Natural killer cell treated with Interleukin-12 subunit alpha and Interleukin-12 subunit beta and Interleukin-15 and Interleukin-18, amount 100 ng/mL, for 72 hours (primary cell): Measurements from ENCODE around the gene COX7A2L. TPM values are rescaled to one million over a fixed set of nuclear protein-coding genes. Genes with fewer than 3 reads are reported as not detected.
"Not testable (repeated sequence)": the region's sequence is repeated elsewhere in the genome, so short reads cannot be mapped to it uniquely, and the experiment has no call there.

Experiments
- ATAC-seq, 2 donors: fragments of 150-1000 bp; cut with Tn5 transposase in 1 of 2; sonication (Bioruptor Pico), chemical (Tn5 transposase) in 1 of 2; 2 replicates each; pipeline ENCODE4 v1.10.0; 2021
- DNase-seq: peaks from one replicate; pipeline ENCODE4 v3.0.0; 2022; ENCODE audit warnings: low spot score
- H3K27ac Mint-ChIP-seq, 2 donors: 1 replicate in 1 of 2; 2 replicates in 1 of 2; pipeline ENCODE4 v1.8.0; 2022; ENCODE audit warnings: mixed read lengths in 2 of 2, mild to moderate bottlenecking in 1 of 2, moderate library complexity in 1 of 2
- H3K27me3 Mint-ChIP-seq, 2 donors: 1 replicate in 1 of 2; 2 replicates in 1 of 2; pipeline ENCODE4 v1.8.0; 2022; ENCODE audit warnings: mixed read lengths in 2 of 2
- H3K36me3 Mint-ChIP-seq: one replicate; pipeline ENCODE4 v1.8.0; 2022; ENCODE audit warnings: mixed read lengths
- H3K4me1 Mint-ChIP-seq, 2 donors: 1 replicate in 1 of 2; 2 replicates in 1 of 2; pipeline ENCODE4 v1.8.0; 2022; ENCODE audit warnings: low read depth in 2 of 2, mixed read lengths in 2 of 2, mild to moderate bottlenecking in 1 of 2
- H3K4me3 Mint-ChIP-seq: one replicate; pipeline ENCODE4 v1.8.0; 2022; ENCODE audit warnings: mixed read lengths
- H3K9me3 Mint-ChIP-seq: 2 replicates; pipeline ENCODE4 v1.8.0; 2022; ENCODE audit warnings: mixed read lengths
- total RNA-seq, 2 donors: library from RNA; stranded (reverse); gene quantifications; one replicate each; pipeline ENCODE4 v1.2.3, GENCODE V29; 2022

The COX7A2L gene
- total RNA-seq, 2 donors from 2014 or later, result 70.8 to 102 TPM

DNA sequence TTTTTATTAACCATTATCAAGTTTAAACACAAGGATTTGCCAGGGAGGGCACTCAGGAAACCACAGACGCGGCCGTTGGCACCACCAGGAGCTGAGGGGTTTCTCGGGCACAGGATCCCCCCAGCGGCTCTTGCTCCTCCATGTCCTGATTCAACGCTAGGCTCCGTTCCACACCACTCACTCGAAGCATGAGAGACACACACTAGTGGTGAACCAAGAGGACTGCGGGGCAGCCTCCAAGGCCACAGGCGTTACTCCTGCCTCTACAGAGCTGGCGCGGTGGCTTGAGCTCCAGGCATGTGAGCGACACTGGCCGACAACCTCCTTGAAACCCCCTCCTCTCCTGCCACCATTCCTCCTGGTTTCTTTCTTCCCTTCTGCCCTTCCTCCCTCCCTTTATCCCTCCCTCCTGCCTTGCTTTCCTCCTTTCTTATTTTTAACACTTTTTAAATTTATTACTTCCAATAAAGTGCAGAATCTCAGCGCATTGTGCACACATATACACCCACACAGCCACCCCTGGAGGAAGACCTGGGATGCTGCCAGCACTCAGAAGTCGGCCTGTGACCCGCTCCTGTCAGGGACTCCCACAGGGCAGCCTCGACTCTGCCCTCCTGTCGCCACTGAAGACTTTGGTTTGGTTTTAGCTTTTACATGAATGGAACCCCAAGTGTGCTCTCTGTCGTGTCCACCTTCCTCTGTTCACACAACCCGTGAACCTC is 21.7 kb downstream of the COX7A2L start:
- Mint-ChIP-seq H3K27me3 (no peaks in the 10 kb centered on the region), H3K4me3 (no peak overlapping the region), H3K27ac (peak overlapping the region; percentile 1 to 42), H3K4me1 (peaks cover 31 to 34% of the 10 kb centered on the region in 2 donors), H3K9me3 (no peaks in the 10 kb centered on the region), H3K36me3 (peaks cover 23% of the 10 kb centered on the region)
- DNase-seq, result no peak
- no peak for ATAC-seq

DNA sequence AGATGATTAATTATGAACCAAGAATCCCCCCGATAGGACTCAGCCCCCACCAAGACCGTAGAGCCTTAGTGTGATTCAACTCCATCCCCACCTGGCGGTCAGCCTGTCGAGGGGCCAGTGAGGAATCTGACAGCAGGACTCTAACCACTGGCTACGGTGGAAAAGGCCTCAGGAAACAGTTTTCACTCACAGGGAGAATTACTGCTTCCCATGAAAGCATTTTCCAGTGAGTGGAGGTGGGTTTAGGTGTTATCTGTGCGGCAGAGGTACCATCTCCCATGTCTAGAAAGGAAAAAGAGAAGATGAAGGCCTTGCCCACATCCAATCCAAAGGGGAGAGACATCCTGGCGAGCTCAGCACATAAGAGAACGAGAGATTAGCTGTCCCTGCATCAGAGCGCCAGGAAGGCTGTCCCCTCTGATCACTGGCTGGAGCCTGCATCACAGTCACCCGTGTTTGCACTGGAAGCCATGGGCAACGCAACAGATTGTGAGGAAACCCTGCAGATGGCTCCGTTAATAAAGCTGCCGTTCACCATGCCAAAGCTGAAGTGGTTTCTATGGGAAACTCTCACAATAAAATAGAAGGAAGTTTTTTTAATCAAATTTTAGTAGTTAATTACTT is 22.3 kb downstream of the COX7A2L start:
- H3K27me3 Mint-ChIP-seq, result no peaks in the 10 kb centered on the region
- no peak overlapping the region for H3K4me3 Mint-ChIP-seq
- ATAC-seq (no peak), DNase-seq (no peak)
- H3K36me3 Mint-ChIP-seq, result peaks cover 24% of the 10 kb centered on the region
- no peak overlapping the region for H3K27ac Mint-ChIP-seq
- H3K9me3 Mint-ChIP-seq, result no peaks in the 10 kb centered on the region
- peaks cover 31 to 32% of the 10 kb centered on the region in 2 donors for H3K4me1 Mint-ChIP-seq

DNA sequence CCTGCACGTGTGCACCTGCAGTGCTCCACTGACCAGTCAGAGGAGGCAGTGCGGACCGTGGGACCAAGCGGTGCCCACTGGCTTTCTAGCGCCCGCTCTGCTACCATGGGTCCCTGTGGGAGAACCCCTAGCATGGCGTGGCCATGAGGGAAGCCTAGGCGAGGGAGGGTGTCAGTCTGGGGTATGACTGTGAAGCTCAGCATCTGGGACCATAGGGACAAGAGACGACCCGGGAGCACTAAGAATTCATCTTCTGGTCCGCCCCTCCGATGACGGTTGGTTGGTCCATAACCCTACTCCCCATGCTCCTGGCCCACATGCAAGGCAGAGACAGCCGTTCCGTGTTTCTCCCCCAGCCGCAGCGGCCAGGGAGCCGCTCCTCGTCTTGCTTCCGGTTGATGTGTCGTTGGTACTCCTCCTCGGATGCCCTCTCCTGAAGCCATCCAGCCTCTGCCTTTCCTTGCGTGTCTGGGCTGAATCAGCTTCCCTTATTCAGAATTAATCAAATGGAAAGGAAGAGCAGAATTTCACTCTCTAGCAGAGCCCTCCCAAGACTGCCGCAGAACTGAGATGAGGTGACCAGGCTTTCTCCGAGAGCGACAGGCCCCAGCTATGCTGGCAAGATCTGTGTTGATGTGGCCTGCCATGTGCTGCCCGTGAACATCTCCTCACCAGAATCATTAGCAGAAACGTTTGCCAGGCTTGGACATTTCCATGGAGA is 23.0 kb downstream of the COX7A2L start:
- Mint-ChIP-seq H3K27me3 (no peaks in the 10 kb centered on the region), H3K9me3 (no peaks in the 10 kb centered on the region), H3K27ac (no peak overlapping the region), H3K36me3 (peaks cover 26% of the 10 kb centered on the region), H3K4me1 (peaks cover 27% of the 10 kb centered on the region in 2 donors), H3K4me3 (no peak overlapping the region)
- no peak for ATAC-seq
- no peak for DNase-seq

DNA sequence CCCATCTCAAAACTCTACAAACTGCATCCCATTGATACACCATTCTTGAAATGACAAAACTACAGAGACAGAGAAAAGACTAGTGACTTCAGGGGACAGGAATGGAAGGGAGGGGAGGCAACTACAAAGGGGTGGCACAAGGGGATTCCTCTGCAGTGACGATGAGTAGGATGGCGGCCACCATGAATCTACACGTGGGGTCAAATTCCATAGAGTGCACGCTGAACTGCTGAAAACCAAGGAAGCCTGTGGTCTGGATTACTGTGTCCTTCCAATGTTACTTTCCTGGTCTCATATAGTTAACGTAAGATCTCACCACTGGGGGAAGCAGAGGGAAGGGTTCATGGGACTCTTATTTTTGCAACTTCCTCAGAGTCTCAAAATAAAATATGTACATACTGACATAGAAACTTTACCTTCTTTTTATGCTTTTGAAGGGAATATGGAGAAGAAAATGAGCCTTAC is 23.6 kb downstream of the COX7A2L start:
- ATAC-seq (no peak), DNase-seq (no peak)
- Mint-ChIP-seq H3K27me3 (no peaks in the 10 kb centered on the region), H3K9me3 (no peaks in the 10 kb centered on the region), H3K4me3 (no peak overlapping the region), H3K27ac (no peak overlapping the region), H3K36me3 (peaks cover 32% of the 10 kb centered on the region), H3K4me1 (peaks cover 22 to 25% of the 10 kb centered on the region in 2 donors)

DNA sequence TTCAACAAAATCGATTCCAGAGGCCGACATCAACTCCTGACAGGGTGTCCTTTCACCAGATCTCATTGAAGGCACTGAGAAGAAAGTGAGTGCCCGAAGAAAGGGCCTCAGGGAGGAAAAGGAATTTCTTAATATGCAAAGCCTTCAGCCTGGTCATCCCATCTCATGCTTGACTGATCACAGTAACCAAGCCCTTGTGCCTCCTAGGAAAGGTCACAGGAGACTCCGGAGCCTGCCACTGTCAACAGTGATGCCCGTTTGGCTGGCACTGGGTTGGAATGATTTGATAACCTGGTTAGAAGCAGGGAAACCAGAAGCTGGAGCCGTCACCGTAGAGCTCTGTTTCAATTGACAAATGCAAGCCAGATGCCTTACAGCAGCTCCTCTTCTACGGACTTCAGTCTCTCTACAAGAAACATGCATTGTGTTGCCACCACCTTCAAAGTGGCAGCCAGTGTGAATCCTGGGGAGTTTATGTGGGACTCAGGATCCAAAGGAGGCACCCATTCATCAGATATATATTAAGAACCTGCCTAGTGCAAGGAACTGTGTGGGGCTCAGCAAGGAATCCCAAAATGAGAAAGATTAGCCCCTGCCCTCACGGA is 24.6 kb downstream of the COX7A2L start:
- Mint-ChIP-seq H3K4me1 (peaks cover 15 to 21% of the 10 kb centered on the region in 2 donors), H3K9me3 (no peaks in the 10 kb centered on the region), H3K27me3 (no peaks in the 10 kb centered on the region), H3K27ac (no peak overlapping the region), H3K4me3 (no peak overlapping the region), H3K36me3 (peaks cover 39% of the 10 kb centered on the region)
- DNase-seq (no peak), ATAC-seq (no peak)

DNA sequence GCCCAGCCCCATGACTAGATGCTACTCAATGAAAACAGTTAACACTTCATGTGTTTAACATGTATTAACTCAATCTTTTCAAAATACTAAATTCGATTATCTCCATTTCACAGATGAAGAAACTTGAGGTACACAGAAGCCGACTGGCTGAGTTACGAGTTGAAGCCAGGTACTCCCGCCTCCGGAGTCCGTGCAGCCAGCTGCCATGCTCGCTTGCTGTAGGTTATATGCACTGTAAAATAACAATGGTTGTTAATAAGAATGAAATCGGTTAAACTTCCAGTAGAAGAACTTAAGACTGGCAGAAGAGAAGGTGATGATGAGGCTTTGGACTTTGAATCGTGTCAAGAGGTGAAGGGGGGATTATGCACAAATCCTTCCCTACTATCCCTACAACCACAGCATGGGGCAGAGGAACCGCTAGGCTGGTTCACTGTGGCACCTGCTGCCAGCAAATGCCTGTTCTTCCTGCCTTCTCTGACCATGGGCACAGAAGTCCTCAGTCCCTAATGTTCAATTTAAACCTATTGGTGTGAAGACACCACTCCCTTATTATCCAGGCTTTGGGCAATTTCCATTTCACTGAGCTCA is 25.4 kb downstream of the COX7A2L start:
- ATAC-seq (no peak), DNase-seq (no peak)
- H3K27me3 Mint-ChIP-seq, result no peaks in the 10 kb centered on the region
- no peak overlapping the region for H3K4me3 Mint-ChIP-seq
- H3K4me1 Mint-ChIP-seq, result peaks cover 11 to 20% of the 10 kb centered on the region in 2 donors
- H3K36me3 Mint-ChIP-seq, result peaks cover 41% of the 10 kb centered on the region
- H3K27ac Mint-ChIP-seq, result no peak overlapping the region
- no peaks in the 10 kb centered on the region for H3K9me3 Mint-ChIP-seq

DNA sequence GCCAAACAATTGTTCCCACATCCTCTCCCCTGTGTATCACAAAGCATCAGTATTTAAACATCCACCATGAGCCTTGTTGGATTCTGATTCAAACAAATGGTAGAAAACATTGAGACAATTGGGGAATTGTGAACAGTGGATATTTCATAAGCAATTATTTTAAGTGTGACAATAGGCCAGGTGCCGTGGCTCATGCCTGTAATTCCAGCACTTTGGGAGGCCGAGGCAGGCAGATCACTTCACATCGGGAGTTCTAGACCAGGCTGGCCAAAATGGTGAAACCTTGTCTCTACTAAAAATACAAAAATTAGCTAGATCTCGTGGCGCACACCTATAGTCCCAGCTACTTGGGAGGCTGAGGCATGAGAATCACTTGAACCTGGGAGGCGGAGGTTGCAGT is 26.2 kb downstream of the COX7A2L start:
- not testable (repeated sequence) for H3K9me3 Mint-ChIP-seq, H3K27ac Mint-ChIP-seq, ATAC-seq, H3K4me3 Mint-ChIP-seq, H3K27me3 Mint-ChIP-seq, DNase-seq
- Mint-ChIP-seq H3K36me3 (peaks cover 42% of the 10 kb centered on the region), H3K4me1 (peaks cover 3 to 13% of the 10 kb centered on the region in 2 donors)

DNA sequence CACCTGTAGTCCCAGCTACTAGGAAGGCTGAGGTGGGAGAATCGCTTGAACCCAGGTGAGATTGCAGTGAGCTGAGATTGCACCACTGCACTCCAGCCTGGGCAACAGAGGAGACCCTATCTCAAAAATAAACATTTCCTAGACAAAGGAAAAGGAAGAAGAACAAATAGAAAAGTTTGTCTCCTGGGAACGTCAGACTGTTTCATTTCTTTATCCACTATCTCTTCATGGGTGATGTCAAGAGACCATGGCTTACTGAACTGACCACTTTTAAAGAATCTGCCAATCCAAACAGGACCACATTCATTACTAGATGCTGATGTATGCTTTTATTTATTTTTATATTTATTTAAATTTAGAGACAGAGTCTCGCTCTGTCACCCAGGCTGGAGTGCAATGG is 26.8 kb downstream of the COX7A2L start:
- ATAC-seq (no peak), DNase-seq (no peak)
- Mint-ChIP-seq H3K36me3 (peaks cover 47% of the 10 kb centered on the region), H3K27me3 (no peaks in the 10 kb centered on the region), H3K27ac (no peak overlapping the region), H3K4me3 (no peak overlapping the region), H3K9me3 (no peaks in the 10 kb centered on the region), H3K4me1 (peaks cover 0 to 10% of the 10 kb centered on the region in 2 donors)

DNA sequence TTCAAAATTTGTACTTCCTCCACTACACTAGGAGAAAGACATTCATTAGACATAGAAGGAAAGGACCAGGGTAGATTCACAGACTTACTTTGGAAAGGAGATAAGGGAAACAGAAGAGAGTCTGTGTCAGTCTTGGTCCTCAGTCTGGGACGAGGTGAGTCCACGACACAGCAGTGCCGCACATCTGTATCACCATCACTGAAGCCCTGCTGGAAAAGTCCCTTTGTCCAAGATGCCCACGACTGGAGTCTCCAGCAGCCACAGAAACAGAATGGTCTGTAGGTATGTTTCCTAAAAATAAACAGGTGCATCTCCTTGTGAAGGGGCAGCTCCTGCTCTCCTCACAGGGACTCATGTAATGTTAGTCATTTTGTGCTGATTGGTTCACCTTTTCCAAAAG is 27.4 kb downstream of the COX7A2L start:
- DNase-seq (no peak), ATAC-seq (no peak)
- Mint-ChIP-seq H3K9me3 (no peaks in the 10 kb centered on the region), H3K27me3 (no peaks in the 10 kb centered on the region), H3K4me3 (no peak overlapping the region), H3K4me1 (peaks cover 0 to 10% of the 10 kb centered on the region in 2 donors), H3K36me3 (peaks cover 47% of the 10 kb centered on the region), H3K27ac (no peak overlapping the region)

DNA sequence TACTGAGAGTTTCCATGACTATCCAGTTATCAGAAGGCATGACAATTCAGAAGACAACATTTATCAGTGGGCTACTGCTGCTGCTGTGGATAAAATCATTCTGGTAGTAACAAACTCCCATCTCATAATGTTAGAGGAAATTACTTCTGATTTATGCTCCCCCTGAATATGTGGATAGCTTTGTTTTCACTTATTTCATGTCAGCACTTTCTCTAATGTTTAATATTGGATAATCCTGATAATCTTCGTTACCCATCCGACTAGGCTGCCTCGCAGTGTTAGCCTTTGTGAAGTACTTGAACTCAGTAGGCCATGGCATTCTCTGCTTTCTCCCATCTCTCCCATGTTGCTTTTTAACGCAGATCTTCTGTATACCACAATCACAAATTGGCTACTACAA is 28.4 kb downstream of the COX7A2L start:
- no peak for ATAC-seq
- Mint-ChIP-seq H3K4me1 (peaks cover 0 to 8% of the 10 kb centered on the region in 2 donors), H3K9me3 (no peaks in the 10 kb centered on the region), H3K27ac (no peak overlapping the region), H3K36me3 (peaks cover 46% of the 10 kb centered on the region), H3K4me3 (no peak overlapping the region), H3K27me3 (no peaks in the 10 kb centered on the region)
- DNase-seq, result no peak

DNA sequence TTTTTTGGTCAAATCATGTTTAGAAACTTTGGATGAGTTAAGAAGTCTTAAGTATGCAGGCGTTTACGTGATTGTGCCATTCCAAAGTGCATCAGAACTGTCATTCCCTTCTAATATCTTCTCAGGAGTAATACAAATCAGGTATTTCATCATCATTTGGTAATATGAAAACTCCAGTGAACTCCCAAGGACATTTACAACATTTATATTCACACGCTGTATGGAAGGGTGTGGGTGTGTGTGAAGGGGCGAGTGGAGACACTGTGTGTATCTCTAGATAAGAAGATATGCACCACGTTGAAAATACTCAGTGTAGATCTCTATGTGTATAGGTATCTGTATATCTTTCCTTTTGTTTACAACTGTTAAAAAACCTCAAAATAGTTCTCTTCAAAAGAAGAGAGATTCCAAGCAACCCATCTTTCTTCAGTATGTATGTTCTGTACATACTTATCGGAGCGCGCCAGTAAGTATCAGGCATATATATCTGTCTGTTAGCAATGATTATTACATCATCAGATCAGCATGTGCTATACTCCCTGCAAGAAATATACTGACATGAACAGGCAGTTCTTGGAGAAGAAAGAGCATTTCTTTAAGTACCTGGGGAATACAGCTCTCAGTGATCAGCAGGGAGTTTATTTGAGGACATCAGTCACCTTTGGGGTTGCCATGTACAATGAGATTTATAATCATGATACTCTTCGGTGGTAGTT is 29.3 kb downstream of the COX7A2L start:
- Mint-ChIP-seq H3K27me3 (no peaks in the 10 kb centered on the region), H3K27ac (peak overlapping the region; percentile 11 to 43), H3K4me1 (peaks cover 0 to 3% of the 10 kb centered on the region in 2 donors), H3K36me3 (peaks cover 38% of the 10 kb centered on the region), H3K4me3 (no peak overlapping the region), H3K9me3 (no peaks in the 10 kb centered on the region)
- ATAC-seq (no peak), DNase-seq (no peak)

DNA sequence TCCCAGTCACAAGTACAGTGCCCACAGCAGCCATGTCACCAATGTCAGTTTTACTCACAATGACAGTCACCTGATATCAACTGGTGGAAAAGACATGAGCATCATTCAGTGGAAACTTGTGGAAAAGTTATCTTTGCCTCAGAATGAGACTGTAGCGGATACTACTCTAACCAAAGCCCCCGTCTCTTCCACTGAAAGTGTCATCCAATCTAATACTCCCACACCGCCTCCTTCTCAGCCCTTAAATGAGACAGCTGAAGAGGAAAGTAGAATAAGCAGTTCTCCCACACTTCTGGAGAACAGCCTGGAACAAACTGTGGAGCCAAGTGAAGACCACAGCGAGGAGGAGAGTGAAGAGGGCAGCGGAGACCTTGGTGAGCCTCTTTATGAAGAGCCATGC is 31.3 kb downstream of the COX7A2L start:
- DNase-seq, result no peak
- Mint-ChIP-seq H3K27me3 (no peaks in the 10 kb centered on the region), H3K9me3 (no peaks in the 10 kb centered on the region), H3K36me3 (peaks cover 30% of the 10 kb centered on the region), H3K4me3 (no peak overlapping the region), H3K4me1 (peaks cover 0 to 3% of the 10 kb centered on the region in 2 donors), H3K27ac (no peak overlapping the region)
- ATAC-seq, result no peak

DNA sequence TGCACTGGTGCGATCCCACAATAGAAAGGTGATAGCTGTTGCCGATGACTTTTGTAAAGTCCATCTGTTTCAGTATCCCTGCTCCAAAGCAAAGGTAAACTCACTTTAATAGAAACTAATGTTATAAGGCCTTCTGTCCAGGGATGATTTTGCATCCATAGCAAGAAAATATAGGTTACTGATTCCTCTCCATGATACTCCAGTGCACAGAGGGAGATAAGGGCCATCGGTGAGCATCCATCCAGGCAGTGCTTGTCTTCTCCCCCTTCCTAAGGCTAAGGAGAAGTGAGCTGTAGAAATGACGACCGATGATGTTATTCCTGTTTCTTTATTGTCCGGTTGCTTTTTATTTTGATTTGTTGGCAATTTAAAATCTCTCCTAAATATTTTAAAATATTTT is 32.1 kb downstream of the COX7A2L start:
- Mint-ChIP-seq H3K27me3 (no peaks in the 10 kb centered on the region), H3K36me3 (peaks cover 30% of the 10 kb centered on the region), H3K27ac (no peak overlapping the region), H3K4me1 (peaks cover 0 to 3% of the 10 kb centered on the region in 2 donors), H3K9me3 (no peaks in the 10 kb centered on the region), H3K4me3 (no peak overlapping the region)
- ATAC-seq, result no peak
- DNase-seq, result no peak
